Neural cell (in vitro differentiated cells): ENCODE data around the gene TMIGD3. TPM values are rescaled to one million over a fixed set of nuclear protein-coding genes. Genes with fewer than 3 reads are reported as not detected.

ENCODE experiments used
- H2AFZ ChIP-seq: fragments of 200-600, 300-800 bp; sonication (generic), shearing (Covaris generic); 2 replicates; pipeline ENCODE4 v1.6.0; 2014; ENCODE audit warnings: low read depth, mild to moderate bottlenecking, antibody characterized with exemption, low read length, moderate library complexity
- H3F3A ChIP-seq: fragments of 200-600 bp; shearing (Covaris generic); 2 replicates; pipeline ENCODE4 v1.6.1; 2016; ENCODE audit warnings: mild to moderate bottlenecking, moderate library complexity, mixed read lengths, antibody characterized with exemption, low read length; ENCODE audit not compliant: insufficient read depth, poor library complexity, severe bottlenecking
- H3K27ac ChIP-seq: fragments of 200-600, 300-800 bp; sonication (generic), shearing (Covaris generic); 2 replicates; pipeline ENCODE4 v1.5.1; 2014; ENCODE audit warnings: mild to moderate bottlenecking, low read length, moderate library complexity
- H3K27me3 ChIP-seq: fragments of 300-800, 200-600 bp; sonication (generic), shearing (Covaris generic); 2 replicates; pipeline ENCODE4 v1.6.0; 2014; ENCODE audit warnings: mild to moderate bottlenecking, low read depth, low read length, moderate library complexity; ENCODE audit not compliant: insufficient read depth
- H3K36me3 ChIP-seq: fragments of 300-800, 200-600 bp; sonication (generic), shearing (Covaris generic); 2 replicates; pipeline ENCODE4 v1.5.1; 2014; ENCODE audit warnings: mild to moderate bottlenecking, antibody characterized with exemption, low read length, moderate library complexity; ENCODE audit not compliant: insufficient read depth
- H3K4me2 ChIP-seq: fragments of 300-800, 200-600 bp; sonication (generic), shearing (Covaris generic); 2 replicates; pipeline ENCODE4 v1.6.0; 2014; ENCODE audit warnings: mild to moderate bottlenecking, low read length
- H3K4me3 ChIP-seq: fragments of 300-800, 200-600 bp; sonication (generic), shearing (Covaris generic); 2 replicates; pipeline ENCODE4 v1.5.1; 2014; ENCODE audit warnings: mild to moderate bottlenecking, low read length, moderate library complexity
- H3K79me2 ChIP-seq: fragments of 200-600 bp; shearing (Covaris generic); replicated peaks from 2 replicates; pipeline ENCODE4 v1.6.0; 2014; ENCODE audit warnings: mild to moderate bottlenecking, low read length, moderate library complexity; ENCODE audit not compliant: insufficient read depth
- H3K9ac ChIP-seq: fragments of 300-800, 200-600 bp; sonication (generic), shearing (Covaris generic); 2 replicates; pipeline ENCODE4 v1.6.1; 2016; ENCODE audit warnings: mild to moderate bottlenecking, low read length, mixed read lengths
- H3K9me2 ChIP-seq: fragments of 200-600 bp; shearing (Covaris generic); 2 replicates; pipeline ENCODE4 v1.6.1; 2016; ENCODE audit warnings: mild to moderate bottlenecking, low read length, mixed read lengths; ENCODE audit not compliant: insufficient read depth
- H3K9me3 ChIP-seq: fragments of 200-600, 300-800 bp; sonication (generic), shearing (Covaris generic); 2 replicates; pipeline ENCODE4 v1.6.1; 2016; ENCODE audit warnings: mild to moderate bottlenecking, mixed run types, low read length, moderate library complexity, mixed read lengths
- H4K20me1 ChIP-seq: fragments of 200-600 bp; shearing (Covaris generic); 2 replicates; pipeline ENCODE4 v1.6.1; 2016; ENCODE audit warnings: mild to moderate bottlenecking, mixed run types; ENCODE audit not compliant: insufficient read depth
- EP300 ChIP-seq: fragments of 450-650 bp; conservative IDR thresholded peaks from 2 replicates; pipeline ENCODE4 v1.6.1; 2014; ENCODE audit warnings: antibody characterized with exemption, mild to moderate bottlenecking, moderate library complexity; ENCODE audit not compliant: poor library complexity, severe bottlenecking
- EZH2 ChIP-seq: fragments of 200-600, 300-800 bp; shearing (Covaris generic), sonication (generic); IDR thresholded peaks from 2 replicates; pipeline ENCODE4 v1.6.1; 2014; ENCODE audit warnings: antibody characterized with exemption, low read length, borderline replicate concordance, mild to moderate bottlenecking; ENCODE audit not compliant: insufficient read depth, poor library complexity, severe bottlenecking
- MXI1 ChIP-seq: fragments of 450-650 bp; conservative IDR thresholded peaks from 2 replicates; pipeline ENCODE4 v1.6.1; 2014; ENCODE audit warnings: antibody characterized with exemption, mild to moderate bottlenecking; ENCODE audit not compliant: poor library complexity, severe bottlenecking
- RAD21 ChIP-seq: fragments of 450-650 bp; conservative IDR thresholded peaks from 2 replicates; pipeline ENCODE4 v1.6.1; 2014; ENCODE audit warnings: antibody characterized with exemption, mild to moderate bottlenecking, moderate library complexity
- REST ChIP-seq: IDR thresholded peaks from 2 replicates; pipeline ENCODE4 v1.6.1; 2012; ENCODE audit warnings: borderline replicate concordance
- SMC3 ChIP-seq: fragments of 450-650 bp; conservative IDR thresholded peaks from 2 replicates; pipeline ENCODE4 v1.6.1; 2014; ENCODE audit warnings: antibody characterized with exemption, mild to moderate bottlenecking, moderate library complexity; ENCODE audit not compliant: poor library complexity
- polyA plus RNA-seq: library from polyadenylated mRNA; depleted of rRNA; stranded (reverse); fragments of >200 nt; gene quantifications from 2 replicates; pipeline ENCODE4 v1.2.3, GENCODE V29; 2014

The TMIGD3 gene
- polyA plus RNA-seq, 1 donor from 2014 or later: not detected

- no peak overlapping the region for H3K4me2 ChIP-seq
These were observed 7.9 kb upstream of the TMIGD3 start for GRCh38 chr1:111511370-111511769.

GRCh38 chr1:111509997-111510375 is 6.6 kb upstream of the TMIGD3 start:
- Histone ChIP-seq H3K9me3 (no peaks in the 10 kb centered on the region), H3K79me2 (no peaks in the 10 kb centered on the region), H3K9me2 (no peaks in the 10 kb centered on the region), H3K9ac (no peak overlapping the region), H2AFZ (no peak overlapping the region), H4K20me1 (no peaks in the 10 kb centered on the region), H3K4me3 (no peak overlapping the region), H3K27me3 (no peaks in the 10 kb centered on the region), H3K27ac (no peak overlapping the region), H3K4me2 (no peak overlapping the region), H3K36me3 (no peaks in the 10 kb centered on the region), H3F3A (no peaks in the 10 kb centered on the region)
- no peak for TF ChIP-seq REST
- no peak for TF ChIP-seq EZH2
- no peak for TF ChIP-seq RAD21
- no peak for TF ChIP-seq SMC3

More at GRCh38 chr1:111511370-111511769, 7.9 kb upstream of the TMIGD3 start:
- no peak overlapping the region for H3K27ac ChIP-seq
- no peaks in the 10 kb centered on the region for H3K27me3 ChIP-seq
- no peak overlapping the region for H2AFZ ChIP-seq
- no peaks in the 10 kb centered on the region for H3F3A ChIP-seq
- no peaks in the 10 kb centered on the region for H3K36me3 ChIP-seq
- H3K9me2 ChIP-seq: no peaks in the 10 kb centered on the region
- TF ChIP-seq RAD21: no peak
- no peaks in the 10 kb centered on the region for H4K20me1 ChIP-seq
- H3K9ac ChIP-seq: no peak overlapping the region
- no peaks in the 10 kb centered on the region for H3K79me2 ChIP-seq
- H3K4me3 ChIP-seq: no peak overlapping the region
- H3K9me3 ChIP-seq: no peaks in the 10 kb centered on the region

GRCh38 chr1:111507411-111508201 is 4.2 kb upstream of the TMIGD3 start:
- Histone ChIP-seq H3K36me3 (no peaks in the 10 kb centered on the region), H3K27me3 (no peaks in the 10 kb centered on the region), H3K27ac (peak overlapping the region; percentile 26), H3K9me2 (no peaks in the 10 kb centered on the region), H3F3A (no peaks in the 10 kb centered on the region), H3K79me2 (no peaks in the 10 kb centered on the region), H4K20me1 (no peaks in the 10 kb centered on the region), H3K9ac (peak overlapping the region; percentile 49), H3K4me3 (peak overlapping the region; percentile 62), H3K4me2 (no peak overlapping the region), H2AFZ (peak overlapping the region; percentile 21), H3K9me3 (no peaks in the 10 kb centered on the region)
- TF ChIP-seq MXI1 (no peak), EP300 (no peak), RAD21 (no peak)
